Mesendoderm (in vitro differentiated cells): ENCODE measurements around the gene SERPINB1.
A peak's percentile ranks its signal among the peaks of the same experiment; 100 is the strongest.
"Not testable (repeated sequence)": the region's sequence is repeated elsewhere in the genome, so short reads cannot be mapped to it uniquely, and the experiment has no call there.

Source experiments
- DNase-seq: peaks from one replicate; pipeline ENCODE4 v3.0.0; 2013
- H2AK5ac ChIP-seq: 2 replicates; pipeline ENCODE4 v1.6.1; 2013; ENCODE audit warnings: low read length, inconsistent platforms
- H2BK120ac ChIP-seq: 2 replicates; pipeline ENCODE4 v1.6.1; 2013; ENCODE audit warnings: low read depth, mild to moderate bottlenecking, low read length, moderate library complexity, mixed read lengths
- H2BK15ac ChIP-seq: replicated peaks from 2 replicates; pipeline ENCODE4 v1.6.1; 2013; ENCODE audit warnings: low read depth, mild to moderate bottlenecking, moderate library complexity
- H2BK5ac ChIP-seq: 2 replicates; pipeline ENCODE4 v1.6.1; 2013; ENCODE audit warnings: low read length, inconsistent platforms
- H3K18ac ChIP-seq: 2 replicates; pipeline ENCODE4 v1.6.1; 2013; ENCODE audit warnings: mild to moderate bottlenecking, low read length, mixed read lengths
- H3K23ac ChIP-seq: one replicate; pipeline ENCODE4 v1.6.1; 2013; ENCODE audit warnings: low read length
- H3K27ac ChIP-seq: 2 replicates; pipeline ENCODE4 v1.5.1; 2013; ENCODE audit warnings: low read depth, mild to moderate bottlenecking, inconsistent platforms, low read length, moderate library complexity
- H3K27me3 ChIP-seq: 2 replicates; pipeline ENCODE4 v1.6.1; 2013; ENCODE audit warnings: low read length, control low read depth, mild to moderate bottlenecking, inconsistent platforms; ENCODE audit not compliant: insufficient read depth, poor library complexity
- H3K36me3 ChIP-seq: 2 replicates; pipeline ENCODE4 v1.6.1; 2013; ENCODE audit warnings: low read length, inconsistent platforms; ENCODE audit not compliant: control insufficient read depth, insufficient read depth
- H3K4ac ChIP-seq: one replicate; pipeline ENCODE4 v1.6.1; 2013; ENCODE audit warnings: low read depth, mild to moderate bottlenecking, low read length, moderate library complexity
- H3K4me1 ChIP-seq: 2 replicates; pipeline ENCODE4 v1.6.1; 2013; ENCODE audit warnings: low read depth, low read length, inconsistent platforms; ENCODE audit not compliant: control insufficient read depth
- H3K4me2 ChIP-seq: 2 replicates; pipeline ENCODE4 v1.6.1; 2013; ENCODE audit warnings: low read length
- H3K4me3 ChIP-seq: 2 replicates; pipeline ENCODE4 v1.5.1; 2013; ENCODE audit warnings: mild to moderate bottlenecking, low read length
- H3K56ac ChIP-seq: one replicate; pipeline ENCODE4 v1.6.1; 2013; ENCODE audit warnings: low read length
- H3K79me1 ChIP-seq: 2 replicates; pipeline ENCODE4 v1.6.1; 2013; ENCODE audit warnings: low read length, inconsistent platforms
- H3K79me2 ChIP-seq: 2 replicates; pipeline ENCODE4 v1.6.1; 2013; ENCODE audit warnings: mild to moderate bottlenecking, low read length; ENCODE audit not compliant: control insufficient read depth, insufficient read depth
- H3K9ac ChIP-seq: 2 replicates; pipeline ENCODE4 v1.6.1; 2013; ENCODE audit warnings: low read length, inconsistent platforms
- H4K5ac ChIP-seq: one replicate; pipeline ENCODE4 v1.6.1; 2013; ENCODE audit warnings: low read length
- H4K8ac ChIP-seq: one replicate; pipeline ENCODE4 v1.6.1; 2013; ENCODE audit warnings: low read depth, mild to moderate bottlenecking, control low read depth, low read length, moderate library complexity
- WGBS: extraction: QIAGEN DNeasy Blood & Tissue Kit; methylation state at CpG from one replicate; pipeline ENCODE4 v1.1.7; 2013; ENCODE audit warnings: low lambda C conversion rate, missing lambda C conversion rate; ENCODE audit not compliant: insufficient coverage; ENCODE audit errors: extremely low coverage; 5-methylcytosine and 5-hydroxymethylcytosine counted together

SERPINB1 gene

DNA sequence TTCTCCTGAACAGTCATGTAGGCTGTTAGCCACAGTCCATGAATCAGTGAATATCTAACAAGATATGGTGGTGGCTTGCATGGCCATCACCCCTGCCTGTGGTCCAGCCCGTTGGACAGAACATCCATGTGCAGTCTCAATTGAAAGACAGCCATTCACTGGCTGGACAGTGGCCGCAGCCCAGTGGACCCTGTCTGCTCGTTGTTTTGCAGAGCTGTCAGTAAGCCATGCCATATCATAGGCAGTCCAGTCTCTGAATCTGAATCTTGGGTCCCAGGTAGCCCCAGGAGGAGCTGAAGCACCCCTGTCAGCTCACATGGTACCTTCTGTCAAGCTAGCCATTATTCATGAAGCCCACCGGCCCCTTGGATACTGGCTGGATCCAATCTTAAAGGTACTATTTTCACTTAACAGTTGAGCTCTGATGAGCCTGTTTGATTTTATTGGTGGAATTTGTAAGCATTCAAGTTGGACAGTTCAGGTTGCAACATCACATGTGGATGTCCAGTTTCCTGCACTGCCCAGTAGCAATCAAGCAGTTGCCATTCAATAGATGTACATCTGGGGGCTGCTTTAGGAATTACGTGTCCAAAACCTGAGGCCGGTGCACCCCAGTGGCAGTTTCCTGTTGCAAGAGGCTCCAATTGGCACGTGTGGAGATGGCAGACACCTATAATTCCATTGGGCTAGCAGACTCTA lies 37.8 kb downstream of the SERPINB1 start:
- Histone ChIP-seq H3K18ac (no peak overlapping the region), H2BK15ac (no peak overlapping the region), H3K56ac (no peak overlapping the region), H3K23ac (no peak overlapping the region), H3K27me3 (no peaks in the 10 kb centered on the region), H3K4me2 (no peak overlapping the region), H3K4ac (no peak overlapping the region), H3K36me3 (no peaks in the 10 kb centered on the region), H2AK5ac (no peak overlapping the region), H4K5ac (no peak overlapping the region), H2BK5ac (no peak overlapping the region), H3K79me2 (no peaks in the 10 kb centered on the region), H3K9ac (no peak overlapping the region), H4K8ac (no peak overlapping the region), H2BK120ac (no peak overlapping the region), H3K79me1 (no peaks in the 10 kb centered on the region), H3K4me3 (no peak overlapping the region), H3K27ac (no peak overlapping the region), H3K4me1 (no peaks in the 10 kb centered on the region)
- DNase-seq = no peak
- no CpG with 5 or more reads among the region's 7 CpGs for WGBS

DNA sequence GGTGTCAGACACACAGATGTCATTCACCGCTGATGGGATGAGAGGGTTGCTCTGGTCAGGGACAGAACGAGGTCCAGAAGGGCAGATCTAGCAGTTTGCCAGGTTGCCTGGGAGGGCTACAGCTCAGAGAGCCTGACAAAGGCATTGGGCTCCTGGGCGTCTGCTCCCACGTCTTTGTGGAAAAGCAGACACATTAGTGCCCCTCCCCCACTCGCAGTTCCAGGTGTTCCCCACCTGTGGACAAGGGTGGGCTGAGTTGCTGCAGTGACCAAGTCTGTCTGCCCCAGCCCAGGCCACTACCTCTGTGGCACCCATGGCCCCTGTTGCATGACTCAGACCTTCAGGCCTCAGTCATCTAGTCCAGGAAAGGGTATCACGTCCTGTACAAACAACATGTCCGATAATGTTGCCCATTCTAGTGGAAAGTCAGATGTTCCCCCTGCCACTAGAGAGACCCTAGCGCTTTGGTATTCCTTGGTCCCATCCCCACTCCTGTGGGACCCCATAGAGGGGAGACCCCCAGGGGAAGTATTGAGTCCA lies 39.1 kb downstream of the SERPINB1 start:
- no peak overlapping the region for H2BK120ac ChIP-seq
- H2BK5ac ChIP-seq = no peak overlapping the region
- H3K79me2 ChIP-seq = no peaks in the 10 kb centered on the region
- H2BK15ac ChIP-seq = no peak overlapping the region
- no peak overlapping the region for H3K18ac ChIP-seq
- no CpG with 5 or more reads among the region's 8 CpGs for WGBS
- H3K4ac ChIP-seq = no peak overlapping the region
- no peak overlapping the region for H3K9ac ChIP-seq
- no peaks in the 10 kb centered on the region for H3K79me1 ChIP-seq
- H2AK5ac ChIP-seq = no peak overlapping the region
- no peak overlapping the region for H4K5ac ChIP-seq
- no peaks in the 10 kb centered on the region for H3K36me3 ChIP-seq
- H3K4me3 ChIP-seq = no peak overlapping the region
- H3K27ac ChIP-seq = no peak overlapping the region
- H3K23ac ChIP-seq = no peak overlapping the region
- peak overlapping the region; percentile 12 for H3K56ac ChIP-seq
- no peak overlapping the region for H3K4me2 ChIP-seq
- no peaks in the 10 kb centered on the region for H3K27me3 ChIP-seq
- H3K4me1 ChIP-seq = no peaks in the 10 kb centered on the region
- DNase-seq = no peak
- H4K8ac ChIP-seq = no peak overlapping the region

DNA sequence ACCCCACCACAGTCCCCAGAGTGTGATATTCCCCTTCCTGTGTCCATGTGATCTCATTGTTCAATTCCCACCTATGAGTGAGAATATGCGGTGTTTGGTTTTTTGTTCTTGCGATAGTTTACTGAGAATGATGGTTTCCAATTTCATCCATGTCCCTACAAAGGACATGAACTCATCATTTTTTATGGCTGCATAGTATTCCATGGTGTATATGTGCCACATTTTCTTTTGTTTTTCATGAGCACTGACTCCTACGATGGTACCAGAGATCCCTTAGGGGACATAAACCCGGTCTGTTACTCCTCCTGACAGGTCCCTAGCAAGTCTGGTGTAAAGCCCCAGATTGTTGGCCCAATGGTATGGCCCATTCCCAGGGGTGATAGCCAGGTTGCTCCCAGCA lies 40.0 kb downstream of the SERPINB1 start:
- H3K27me3 ChIP-seq, H3K27ac ChIP-seq, H3K9ac ChIP-seq, H3K4ac ChIP-seq, DNase-seq, H4K5ac ChIP-seq, H4K8ac ChIP-seq, H3K23ac ChIP-seq, H2BK120ac ChIP-seq, H3K56ac ChIP-seq, H2BK5ac ChIP-seq, H3K36me3 ChIP-seq, H3K4me2 ChIP-seq, H2BK15ac ChIP-seq, H3K18ac ChIP-seq, H2AK5ac ChIP-seq, H3K4me1 ChIP-seq, H3K4me3 ChIP-seq, H3K79me2 ChIP-seq, H3K79me1 ChIP-seq: not testable (repeated sequence)
- WGBS = no CpG with 5 or more reads among the region's 4 CpGs

DNA sequence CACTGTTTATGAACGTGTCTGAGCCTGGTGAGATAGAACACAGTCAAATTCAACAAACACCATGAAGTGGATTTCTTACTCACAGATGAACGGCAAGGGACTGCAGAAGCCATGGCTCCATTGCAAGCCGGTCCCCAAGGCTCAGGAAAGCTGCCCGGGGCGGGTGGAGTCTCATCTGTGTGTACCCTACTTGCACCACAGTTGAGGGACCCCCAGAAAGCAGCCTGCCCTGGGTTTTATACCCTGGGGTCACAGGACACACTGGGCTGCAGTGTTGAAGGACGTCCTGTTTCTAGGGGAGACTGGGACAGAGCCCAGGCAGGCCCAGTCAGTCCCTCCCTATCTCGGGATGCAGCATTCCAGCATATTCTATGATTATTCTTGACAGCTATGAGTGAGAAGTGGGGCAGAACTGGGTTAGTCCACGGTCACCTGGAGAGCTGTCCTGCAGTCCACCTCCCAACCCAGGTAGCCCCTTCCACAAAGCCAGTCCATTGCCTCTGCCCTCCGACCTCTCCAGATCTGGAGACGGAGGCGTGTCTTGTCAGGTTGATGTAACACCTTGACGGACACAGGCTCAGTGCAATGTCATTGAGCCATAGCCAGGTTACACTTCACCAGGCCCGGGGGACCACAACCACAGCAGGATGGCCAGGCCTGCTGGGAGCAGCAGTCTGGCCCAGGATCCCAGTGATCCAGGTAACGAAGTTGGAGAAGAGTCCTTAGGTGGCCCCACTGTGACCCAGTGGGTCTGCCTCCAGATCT lies 40.9 kb downstream of the SERPINB1 start:
- Histone ChIP-seq H3K4ac (no peak overlapping the region), H3K27ac (no peak overlapping the region), H4K5ac (no peak overlapping the region), H2AK5ac (no peak overlapping the region), H3K9ac (no peak overlapping the region), H2BK120ac (no peak overlapping the region), H3K56ac (no peak overlapping the region), H3K4me3 (no peak overlapping the region), H2BK5ac (no peak overlapping the region), H2BK15ac (no peak overlapping the region), H4K8ac (no peak overlapping the region), H3K23ac (no peak overlapping the region), H3K36me3 (no peaks in the 10 kb centered on the region), H3K4me2 (no peak overlapping the region), H3K27me3 (no peaks in the 10 kb centered on the region), H3K4me1 (no peaks in the 10 kb centered on the region), H3K18ac (no peak overlapping the region), H3K79me1 (no peaks in the 10 kb centered on the region), H3K79me2 (no peaks in the 10 kb centered on the region)
- WGBS = no CpG with 5 or more reads among the region's 14 CpGs
- no peak for DNase-seq

DNA sequence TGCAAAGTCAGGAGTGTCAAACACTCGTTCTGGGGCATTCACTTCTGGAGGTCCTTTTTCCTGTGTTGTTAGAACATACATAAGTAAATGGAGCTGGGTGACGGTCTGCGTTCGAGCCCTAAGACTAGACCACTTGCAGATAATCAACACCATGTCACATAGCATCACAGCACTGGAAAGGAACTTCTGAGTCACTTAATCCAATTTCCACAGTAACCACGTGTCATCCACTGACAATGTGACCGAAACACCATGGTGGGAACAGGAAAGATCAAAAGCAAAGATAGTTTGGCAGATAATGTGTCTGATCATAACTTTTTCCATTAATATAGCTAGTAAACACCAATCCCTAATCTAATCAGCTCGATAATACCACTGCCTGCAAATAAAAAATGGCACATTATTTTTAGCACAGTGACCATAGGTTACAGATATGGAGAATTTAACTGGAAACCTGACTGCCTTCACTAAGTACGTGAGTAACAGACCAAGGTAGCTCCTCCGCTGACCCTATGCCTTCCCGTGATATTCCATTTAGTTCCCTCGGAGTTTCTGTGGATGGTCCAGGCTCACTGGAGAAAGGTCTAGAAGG lies 41.6 kb downstream of the SERPINB1 start:
- DNase-seq = peak; percentile 60
- Histone ChIP-seq H3K4ac (no peak overlapping the region), H3K27ac (no peak overlapping the region), H3K18ac (no peak overlapping the region), H3K27me3 (no peaks in the 10 kb centered on the region), H3K56ac (no peak overlapping the region), H3K9ac (no peak overlapping the region), H2AK5ac (no peak overlapping the region), H3K4me2 (no peak overlapping the region), H3K4me1 (no peaks in the 10 kb centered on the region), H3K23ac (no peak overlapping the region), H3K4me3 (no peak overlapping the region), H3K79me2 (no peaks in the 10 kb centered on the region), H3K36me3 (no peaks in the 10 kb centered on the region), H2BK120ac (no peak overlapping the region), H4K5ac (no peak overlapping the region), H2BK15ac (no peak overlapping the region), H3K79me1 (no peaks in the 10 kb centered on the region), H2BK5ac (no peak overlapping the region), H4K8ac (no peak overlapping the region)
- no CpG with 5 or more reads among the region's 11 CpGs for WGBS
